Keratinocyte (primary cell): Measurements from ENCODE around the gene TOX3.

Source experiments
- EZH2 ChIP-seq: IDR thresholded peaks from one replicate; pipeline ENCODE4 v1.6.1; 2012; ENCODE audit warnings: inconsistent platforms, mild to moderate bottlenecking, low read length, moderate library complexity
- TF ChIP-seq, protein P1 (sequence below), 3 experiments: IDR thresholded peaks in 1 of 3; conservative IDR thresholded peaks in 1 of 3; optimal IDR thresholded peaks in 1 of 3; 2 replicates in 2 of 3; 3 replicates in 1 of 3; pipeline versions ENCODE3 to v1.5.1; 2011; ENCODE audit warnings: low read length in 3 of 3, mild to moderate bottlenecking in 3 of 3, moderate library complexity in 2 of 3, control low read depth in 1 of 3, inconsistent platforms in 1 of 3; ENCODE audit not compliant: insufficient read depth in 2 of 3; ENCODE audit errors: extremely low read depth in 1 of 3

DNA sequence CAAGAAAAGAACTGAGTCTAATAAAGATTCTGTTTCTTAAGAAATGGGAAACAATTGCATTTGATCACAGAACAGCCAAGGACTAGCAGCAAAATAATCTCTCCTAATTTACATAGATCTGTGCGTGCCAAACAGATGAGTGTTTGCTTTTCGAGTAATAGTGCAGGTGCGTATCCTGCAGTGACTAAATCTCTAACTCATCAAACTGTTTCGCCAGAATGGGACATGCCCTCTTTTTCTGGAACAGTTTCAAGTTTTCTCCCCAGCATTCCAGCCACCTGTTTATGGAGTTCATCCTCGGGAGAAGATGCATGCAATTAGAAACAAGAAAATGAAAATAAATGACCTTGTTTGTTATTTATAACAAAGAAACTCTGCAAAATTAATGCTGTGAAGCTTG is 5.7 kb upstream of the TOX3 start:
- TF ChIP-seq, protein P1, sequence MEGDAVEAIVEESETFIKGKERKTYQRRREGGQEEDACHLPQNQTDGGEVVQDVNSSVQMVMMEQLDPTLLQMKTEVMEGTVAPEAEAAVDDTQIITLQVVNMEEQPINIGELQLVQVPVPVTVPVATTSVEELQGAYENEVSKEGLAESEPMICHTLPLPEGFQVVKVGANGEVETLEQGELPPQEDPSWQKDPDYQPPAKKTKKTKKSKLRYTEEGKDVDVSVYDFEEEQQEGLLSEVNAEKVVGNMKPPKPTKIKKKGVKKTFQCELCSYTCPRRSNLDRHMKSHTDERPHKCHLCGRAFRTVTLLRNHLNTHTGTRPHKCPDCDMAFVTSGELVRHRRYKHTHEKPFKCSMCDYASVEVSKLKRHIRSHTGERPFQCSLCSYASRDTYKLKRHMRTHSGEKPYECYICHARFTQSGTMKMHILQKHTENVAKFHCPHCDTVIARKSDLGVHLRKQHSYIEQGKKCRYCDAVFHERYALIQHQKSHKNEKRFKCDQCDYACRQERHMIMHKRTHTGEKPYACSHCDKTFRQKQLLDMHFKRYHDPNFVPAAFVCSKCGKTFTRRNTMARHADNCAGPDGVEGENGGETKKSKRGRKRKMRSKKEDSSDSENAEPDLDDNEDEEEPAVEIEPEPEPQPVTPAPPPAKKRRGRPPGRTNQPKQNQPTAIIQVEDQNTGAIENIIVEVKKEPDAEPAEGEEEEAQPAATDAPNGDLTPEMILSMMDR (optimal IDR thresholded peaks at IDR 0.05 in 1 of 3, IDR thresholded peaks at IDR 0.05 in 1 of 3, conservative IDR thresholded peaks at IDR 0.05 in 1 of 3; ENCODE audit: extremely low read depth in 1 of 3, insufficient read depth in 2 of 3, low read length in 3 of 3) = no peak
- TF ChIP-seq EZH2 = no peak
